ENCODE measurements around the gene ZNF728. TPM values are rescaled to one million over a fixed set of nuclear protein-coding genes. Genes with fewer than 3 reads are reported as not detected.
"Not testable (repeated sequence)": the region's sequence is repeated elsewhere in the genome, so short reads cannot be mapped to it uniquely, and the experiment has no call there.

The ZNF728 gene
- 2.8 TPM for total RNA-seq
- long read RNA-seq, partial matches to known transcripts, result 0 of 1 reads
- long read RNA-seq, other reads (novel, unspliced or antisense), result 1 of 1 reads

- peak; percentile 84 for DNase-seq (ENCODE audit: missing footprints)
- ATAC-seq, result peak; percentile 96
- intact Hi-C loops (cut with DNase I), result no loop called here
Observed at GRCh38 chr19:23002690-23003422, at the start of gene ZNF728. Gene ZNF728 (minus strand): TSS chr19:23003176. CDS start chr19:23003030, 146 bp downstream.

GRCh38 chr19:23052349-23052748 lies 49.4 kb upstream of the ZNF728 start:
- no peak for ATAC-seq
- no peak for DNase-seq (ENCODE audit: missing footprints)
- intact Hi-C loops (cut with DNase I), result no loop called here

- ATAC-seq, result no peak
- intact Hi-C loops (cut with DNase I), result no loop called here
- no peak for DNase-seq (ENCODE audit: missing footprints)
Observed at GRCh38 chr19:23049256-23049655, 46.3 kb upstream of the ZNF728 start.

- DNase-seq (ENCODE audit: missing footprints) (no peak), ATAC-seq (no peak)
- intact Hi-C loops (cut with DNase I), result no loop called here
Observed at GRCh38 chr19:23046743-23047142, 43.8 kb upstream of the ZNF728 start.

- ATAC-seq (no peak), DNase-seq (ENCODE audit: missing footprints) (no peak)
- intact Hi-C loops (cut with DNase I), result no loop called here
Observed at GRCh38 chr19:23033721-23034120, 30.7 kb upstream of the ZNF728 start.

- ATAC-seq (no peak), DNase-seq (ENCODE audit: missing footprints) (no peak)
- intact Hi-C loops (cut with DNase I), result no loop called here
Observed at GRCh38 chr19:23015660-23016059, 12.7 kb upstream of the ZNF728 start.

- DNase-seq (ENCODE audit: missing footprints); ATAC-seq; intact Hi-C loops (cut with DNase I): not testable (repeated sequence)
Observed at GRCh38 chr19:22994957-22995356, 8.0 kb downstream of the ZNF728 start.

GRCh38 chr19:22976248-22976647 lies 26.7 kb downstream of the ZNF728 start:
- DNase-seq (ENCODE audit: missing footprints) (no peak), ATAC-seq (no peak)
- intact Hi-C loops (cut with DNase I), result no loop called here

- intact Hi-C loops (cut with DNase I), result not testable (repeated sequence)
Observed at GRCh38 chr19:22975546-22976136, 27.3 kb downstream of the ZNF728 start.

GRCh38 chr19:22945560-22945959 lies 57.4 kb downstream of the ZNF728 start:
- ATAC-seq, result no peak
- DNase-seq (ENCODE audit: missing footprints), result no peak
- intact Hi-C loops (cut with DNase I), result no loop called here

More at GRCh38 chr19:22975546-22976136, 27.3 kb downstream of the ZNF728 start:
- DNase-seq (ENCODE audit: missing footprints); ATAC-seq: not testable (repeated sequence)

- intact Hi-C loops (cut with DNase I), result no loop called here
- ATAC-seq (no peak), DNase-seq (ENCODE audit: missing footprints) (no peak)
Observed at GRCh38 chr19:22935151-22935550, 67.8 kb downstream of the ZNF728 start.

- DNase-seq (ENCODE audit: missing footprints); intact Hi-C loops (cut with DNase I); ATAC-seq: not testable (repeated sequence)
Observed at GRCh38 chr19:22927576-22927975, 75.4 kb downstream of the ZNF728 start.

- DNase-seq (ENCODE audit: missing footprints); intact Hi-C loops (cut with DNase I); ATAC-seq: not testable (repeated sequence)
Observed at GRCh38 chr19:22925181-22925580, 77.8 kb downstream of the ZNF728 start.

Other genes with a start within 250 kb of the ZNF728 start
- gene ZNF99, start 219.0 kb downstream of the ZNF728 start, total RNA-seq, result 0.08 TPM
- not detected for gene ZNF723, start 170.9 kb downstream of the ZNF728 start, total RNA-seq
- gene ZNF730, start 113.8 kb upstream of the ZNF728 start, total RNA-seq, result 0.11 TPM
- gene ZNF724, start 247.2 kb upstream of the ZNF728 start, total RNA-seq, result 1.3 TPM